ENCODE results near the gene RHEBL1. TPM values are rescaled to one million over a fixed set of nuclear protein-coding genes. Genes with fewer than 3 reads are reported as not detected.

Gene RHEBL1
- total RNA-seq, 1 donor from 2014 or later = 5.3 TPM

DNA sequence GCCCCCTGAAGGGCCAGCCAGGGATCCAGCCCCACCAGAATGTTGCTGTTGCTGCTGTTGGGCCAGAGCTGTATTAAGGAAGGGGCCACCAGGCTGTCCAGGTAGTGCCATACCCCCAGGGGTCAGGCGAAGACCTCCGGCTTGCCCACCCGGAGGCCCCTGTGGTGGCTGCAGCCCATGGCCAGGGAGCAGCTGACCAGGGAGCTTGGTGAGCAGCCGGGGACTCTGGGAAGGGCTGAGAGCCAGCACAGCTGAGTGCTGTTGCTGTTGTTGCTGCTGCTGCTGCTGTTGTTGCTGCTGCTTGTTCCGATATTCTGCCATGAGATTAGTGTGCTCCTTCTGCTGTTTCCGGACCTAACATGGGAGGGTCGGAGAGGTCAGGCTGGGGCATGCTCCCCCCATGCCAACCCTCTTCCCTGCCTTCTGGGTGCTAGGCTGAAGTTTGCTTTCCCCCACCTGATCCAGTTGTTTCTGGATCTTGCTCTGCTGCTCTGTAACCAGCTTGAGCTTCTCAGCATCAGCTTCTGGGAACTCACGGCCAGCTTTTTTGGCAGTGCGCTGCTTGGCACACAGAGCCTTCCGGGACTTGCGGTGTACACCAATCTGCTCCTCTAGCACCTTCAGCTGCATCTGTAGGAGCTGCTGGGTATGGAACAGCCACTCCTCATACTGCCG is 36.0 kb downstream of the RHEBL1 start:
- Histone ChIP-seq H3K27me3 (no peaks in the 10 kb centered on the region), H3F3A (ENCODE audit: low read depth) (no peaks in the 10 kb centered on the region), H3K27ac (no peak overlapping the region), H3K9me3 (ENCODE audit: low read depth) (no peaks in the 10 kb centered on the region), H3K4me1 (no peaks in the 10 kb centered on the region), H3K4me2 (no peak overlapping the region), H3K79me2 (ENCODE audit: low read depth) (no peaks in the 10 kb centered on the region), H2AFZ (replicated peaks) (no peak overlapping the region), H3K36me3 (no peaks in the 10 kb centered on the region), H4K20me1 (ENCODE audit: low read depth) (peaks cover 27% of the 10 kb centered on the region), H3K4me3 (no peak overlapping the region), H3K9ac (no peak overlapping the region)
- TF ChIP-seq, protein P1, sequence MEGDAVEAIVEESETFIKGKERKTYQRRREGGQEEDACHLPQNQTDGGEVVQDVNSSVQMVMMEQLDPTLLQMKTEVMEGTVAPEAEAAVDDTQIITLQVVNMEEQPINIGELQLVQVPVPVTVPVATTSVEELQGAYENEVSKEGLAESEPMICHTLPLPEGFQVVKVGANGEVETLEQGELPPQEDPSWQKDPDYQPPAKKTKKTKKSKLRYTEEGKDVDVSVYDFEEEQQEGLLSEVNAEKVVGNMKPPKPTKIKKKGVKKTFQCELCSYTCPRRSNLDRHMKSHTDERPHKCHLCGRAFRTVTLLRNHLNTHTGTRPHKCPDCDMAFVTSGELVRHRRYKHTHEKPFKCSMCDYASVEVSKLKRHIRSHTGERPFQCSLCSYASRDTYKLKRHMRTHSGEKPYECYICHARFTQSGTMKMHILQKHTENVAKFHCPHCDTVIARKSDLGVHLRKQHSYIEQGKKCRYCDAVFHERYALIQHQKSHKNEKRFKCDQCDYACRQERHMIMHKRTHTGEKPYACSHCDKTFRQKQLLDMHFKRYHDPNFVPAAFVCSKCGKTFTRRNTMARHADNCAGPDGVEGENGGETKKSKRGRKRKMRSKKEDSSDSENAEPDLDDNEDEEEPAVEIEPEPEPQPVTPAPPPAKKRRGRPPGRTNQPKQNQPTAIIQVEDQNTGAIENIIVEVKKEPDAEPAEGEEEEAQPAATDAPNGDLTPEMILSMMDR (IDR thresholded peaks at IDR 0.05) = no peak
- TF ChIP-seq EZH2 (IDR thresholded peaks at IDR 0.05) = no peak
- no peak for TF ChIP-seq EZH2phosphoT487 (IDR thresholded peaks at IDR 0.05)
- Mint-ChIP-seq H3K27me3 (ENCODE audit: insufficient read depth, low read depth) (peaks cover 8% of the 10 kb centered on the region), H3K9me3 (no peaks in the 10 kb centered on the region), H3K4me1 (no peaks in the 10 kb centered on the region), H3K27ac (no peak overlapping the region), H3K4me3 (no peak overlapping the region), H3K36me3 (peaks cover 30% of the 10 kb centered on the region)
- DNase-seq (ENCODE audit: low spot score) = no peak

DNA sequence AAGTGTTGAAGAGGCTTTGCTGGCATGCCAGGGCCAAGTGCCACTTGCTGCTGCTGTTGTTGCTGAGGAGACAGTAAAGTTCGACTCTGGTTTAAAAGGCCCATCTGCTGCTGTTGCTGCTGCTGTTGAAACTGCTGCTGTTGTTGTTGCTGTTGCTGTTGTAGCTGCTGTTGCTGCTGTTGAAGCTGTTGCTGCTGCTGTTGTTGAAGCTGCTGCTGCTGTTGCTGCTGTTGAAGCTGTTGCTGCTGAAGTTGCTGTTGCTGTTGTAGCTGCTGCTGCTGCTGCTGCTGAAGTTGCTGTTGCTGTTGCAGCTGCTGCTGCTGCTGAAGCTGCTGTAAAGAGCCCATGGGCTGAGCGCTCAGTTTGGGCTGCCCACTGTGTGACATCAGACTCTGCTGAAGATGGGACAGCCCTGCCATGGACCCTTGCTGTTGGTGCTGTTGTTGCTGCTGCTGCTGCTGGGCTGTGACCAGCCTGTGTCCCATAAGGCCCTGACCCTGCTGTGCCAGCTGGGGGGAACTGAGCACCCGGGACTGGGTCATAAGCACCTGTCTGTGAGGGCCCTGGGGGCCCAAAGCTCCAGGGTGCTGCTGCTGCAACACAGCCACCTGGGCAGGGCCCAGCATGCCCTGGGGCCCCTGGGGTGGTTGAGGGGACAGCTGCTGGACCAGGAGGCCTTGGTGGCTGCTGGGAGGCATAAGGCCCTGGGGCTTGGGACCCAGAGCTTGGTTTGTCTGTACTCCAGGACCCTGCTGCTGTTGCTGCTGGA is 36.9 kb downstream of the RHEBL1 start:
- DNase-seq (ENCODE audit: low spot score) = no peak

DNA sequence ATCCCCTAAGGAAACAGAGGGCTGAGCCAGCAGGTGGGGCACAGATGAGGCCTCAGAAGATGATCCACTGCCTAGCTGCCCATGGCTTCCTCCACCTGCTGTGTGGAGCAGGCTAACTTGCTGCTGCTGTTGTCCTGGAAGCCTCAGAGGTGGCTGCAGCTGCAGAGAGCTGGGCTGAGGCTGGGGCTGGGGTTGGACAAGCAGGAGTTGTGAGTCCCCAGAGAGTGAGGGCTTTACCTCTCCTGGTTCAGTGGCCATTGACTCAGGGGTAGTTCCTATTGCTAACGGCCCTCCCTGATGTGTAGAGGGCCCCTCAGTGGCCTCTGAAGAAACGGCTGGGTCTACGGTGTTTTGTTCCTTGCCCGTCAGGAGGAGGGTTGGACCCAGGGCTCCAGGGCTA is 37.5 kb downstream of the RHEBL1 start:
- Histone ChIP-seq H3K27ac (no peak overlapping the region), H3K36me3 (no peaks in the 10 kb centered on the region), H3K79me2 (ENCODE audit: low read depth) (no peaks in the 10 kb centered on the region), H3K9me3 (ENCODE audit: low read depth) (no peaks in the 10 kb centered on the region), H3K4me2 (no peak overlapping the region), H2AFZ (replicated peaks) (no peak overlapping the region), H3F3A (ENCODE audit: low read depth) (no peaks in the 10 kb centered on the region), H4K20me1 (ENCODE audit: low read depth) (peaks cover 27% of the 10 kb centered on the region), H3K27me3 (no peaks in the 10 kb centered on the region), H3K4me1 (no peaks in the 10 kb centered on the region), H3K9ac (no peak overlapping the region), H3K4me3 (no peak overlapping the region)
- H3K27ac Mint-ChIP-seq = no peak overlapping the region
- no peak for DNase-seq (ENCODE audit: low spot score)
- H3K4me3 Mint-ChIP-seq = no peak overlapping the region
- no peaks in the 10 kb centered on the region for H3K9me3 Mint-ChIP-seq
- peaks cover 37% of the 10 kb centered on the region for H3K36me3 Mint-ChIP-seq
- no peak for TF ChIP-seq EZH2phosphoT487 (IDR thresholded peaks at IDR 0.05)
- TF ChIP-seq, protein P1 (IDR thresholded peaks at IDR 0.05) = no peak
- no peak for TF ChIP-seq EZH2 (IDR thresholded peaks at IDR 0.05)
- H3K4me1 Mint-ChIP-seq = no peaks in the 10 kb centered on the region
- peaks cover 5% of the 10 kb centered on the region for H3K27me3 Mint-ChIP-seq (ENCODE audit: insufficient read depth, low read depth)

More for the DNA sequence above, 36.9 kb downstream of the RHEBL1 start:
- no peaks in the 10 kb centered on the region for H3K4me1 Mint-ChIP-seq
- no peak overlapping the region for H2AFZ ChIP-seq (replicated peaks)
- no peak overlapping the region for H3K27ac ChIP-seq
- H3K4me3 ChIP-seq = no peak overlapping the region
- H3K36me3 Mint-ChIP-seq = peaks cover 31% of the 10 kb centered on the region
- H3K9ac ChIP-seq = no peak overlapping the region
- H3K4me1 ChIP-seq = no peaks in the 10 kb centered on the region
- no peaks in the 10 kb centered on the region for H3K9me3 ChIP-seq (ENCODE audit: low read depth)
- peaks cover 5% of the 10 kb centered on the region for H3K27me3 Mint-ChIP-seq (ENCODE audit: insufficient read depth, low read depth)
- no peak overlapping the region for H3K4me2 ChIP-seq
- no peaks in the 10 kb centered on the region for H3K79me2 ChIP-seq (ENCODE audit: low read depth)
- H3K9me3 Mint-ChIP-seq = no peaks in the 10 kb centered on the region
- H3K27ac Mint-ChIP-seq = peak overlapping the region; percentile 57
- peaks cover 27% of the 10 kb centered on the region for H4K20me1 ChIP-seq (ENCODE audit: low read depth)
- TF ChIP-seq EZH2 (IDR thresholded peaks at IDR 0.05) (no peak), EZH2phosphoT487 (IDR thresholded peaks at IDR 0.05) (no peak)
- no peaks in the 10 kb centered on the region for H3K36me3 ChIP-seq
- H3K27me3 ChIP-seq = no peaks in the 10 kb centered on the region
- H3K4me3 Mint-ChIP-seq = no peak overlapping the region
- H3F3A ChIP-seq (ENCODE audit: low read depth) = no peaks in the 10 kb centered on the region
